GM12873 (cell line): ENCODE results near the gene PI16.

Source experiments
- TF ChIP-seq, protein P1 (sequence below): IDR thresholded peaks from 2 replicates; pipeline ENCODE4 v1.5.1; 2012; ENCODE audit warnings: low read depth, mild to moderate bottlenecking, moderate library complexity, low read length, control low read depth; ENCODE audit not compliant: insufficient read depth; ENCODE audit errors: missing control alignments

Gene PI16

DNA sequence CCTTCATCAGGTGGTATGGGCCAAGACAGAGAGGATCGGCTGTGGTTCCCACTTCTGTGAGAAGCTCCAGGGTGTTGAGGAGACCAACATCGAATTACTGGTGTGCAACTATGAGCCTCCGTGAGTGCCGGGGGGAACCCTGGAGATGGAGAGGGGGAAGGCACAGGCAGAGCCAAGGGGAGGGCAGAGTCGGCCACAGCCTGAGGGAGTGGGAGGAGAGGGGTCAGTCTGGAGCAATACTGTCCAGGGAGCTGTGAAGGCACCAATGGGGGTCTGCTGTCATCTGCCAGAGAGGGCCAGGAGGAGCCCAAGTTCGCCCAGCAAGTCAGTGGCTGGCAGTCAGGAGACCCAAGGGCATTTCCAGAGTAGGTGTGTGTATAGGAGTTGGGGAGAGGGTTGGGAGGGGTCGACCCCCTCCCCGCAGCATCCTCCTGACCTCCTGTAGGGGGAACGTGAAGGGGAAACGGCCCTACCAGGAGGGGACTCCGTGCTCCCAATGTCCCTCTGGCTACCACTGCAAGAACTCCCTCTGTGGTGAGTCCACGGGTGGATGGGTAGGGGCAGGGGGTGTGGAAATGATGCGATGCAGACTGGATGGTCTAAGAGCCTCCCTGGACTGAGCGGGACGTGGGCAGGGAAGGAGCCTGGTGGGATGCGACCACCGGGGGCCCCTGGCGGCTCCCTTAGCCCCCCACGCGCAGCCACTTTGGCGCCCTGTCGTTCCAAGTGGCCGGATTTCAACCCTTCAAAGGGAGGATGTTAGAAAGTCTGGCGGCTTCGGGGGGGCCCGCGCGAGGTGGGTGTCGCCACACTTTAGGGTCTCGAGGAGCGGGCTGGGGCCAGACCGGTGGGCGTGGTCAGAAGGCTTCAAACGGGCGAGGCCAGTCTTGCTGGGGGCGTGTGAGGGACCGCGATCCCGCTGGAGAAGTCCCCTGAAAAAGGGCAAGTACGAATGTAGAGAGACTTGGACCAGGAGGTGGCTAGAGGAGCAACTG is 7.2 kb downstream of the PI16 start:
- TF ChIP-seq, protein P1, sequence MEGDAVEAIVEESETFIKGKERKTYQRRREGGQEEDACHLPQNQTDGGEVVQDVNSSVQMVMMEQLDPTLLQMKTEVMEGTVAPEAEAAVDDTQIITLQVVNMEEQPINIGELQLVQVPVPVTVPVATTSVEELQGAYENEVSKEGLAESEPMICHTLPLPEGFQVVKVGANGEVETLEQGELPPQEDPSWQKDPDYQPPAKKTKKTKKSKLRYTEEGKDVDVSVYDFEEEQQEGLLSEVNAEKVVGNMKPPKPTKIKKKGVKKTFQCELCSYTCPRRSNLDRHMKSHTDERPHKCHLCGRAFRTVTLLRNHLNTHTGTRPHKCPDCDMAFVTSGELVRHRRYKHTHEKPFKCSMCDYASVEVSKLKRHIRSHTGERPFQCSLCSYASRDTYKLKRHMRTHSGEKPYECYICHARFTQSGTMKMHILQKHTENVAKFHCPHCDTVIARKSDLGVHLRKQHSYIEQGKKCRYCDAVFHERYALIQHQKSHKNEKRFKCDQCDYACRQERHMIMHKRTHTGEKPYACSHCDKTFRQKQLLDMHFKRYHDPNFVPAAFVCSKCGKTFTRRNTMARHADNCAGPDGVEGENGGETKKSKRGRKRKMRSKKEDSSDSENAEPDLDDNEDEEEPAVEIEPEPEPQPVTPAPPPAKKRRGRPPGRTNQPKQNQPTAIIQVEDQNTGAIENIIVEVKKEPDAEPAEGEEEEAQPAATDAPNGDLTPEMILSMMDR, result no peak

DNA sequence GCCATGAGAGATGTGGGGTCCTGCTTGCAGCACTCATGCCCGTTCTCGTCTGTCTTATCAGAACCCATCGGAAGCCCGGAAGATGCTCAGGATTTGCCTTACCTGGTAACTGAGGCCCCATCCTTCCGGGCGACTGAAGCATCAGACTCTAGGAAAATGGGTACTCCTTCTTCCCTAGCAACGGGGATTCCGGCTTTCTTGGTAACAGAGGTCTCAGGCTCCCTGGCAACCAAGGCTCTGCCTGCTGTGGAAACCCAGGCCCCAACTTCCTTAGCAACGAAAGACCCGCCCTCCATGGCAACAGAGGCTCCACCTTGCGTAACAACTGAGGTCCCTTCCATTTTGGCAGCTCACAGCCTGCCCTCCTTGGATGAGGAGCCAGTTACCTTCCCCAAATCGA is 8.3 kb downstream of the PI16 start:
- TF ChIP-seq, protein P1, result no peak

DNA sequence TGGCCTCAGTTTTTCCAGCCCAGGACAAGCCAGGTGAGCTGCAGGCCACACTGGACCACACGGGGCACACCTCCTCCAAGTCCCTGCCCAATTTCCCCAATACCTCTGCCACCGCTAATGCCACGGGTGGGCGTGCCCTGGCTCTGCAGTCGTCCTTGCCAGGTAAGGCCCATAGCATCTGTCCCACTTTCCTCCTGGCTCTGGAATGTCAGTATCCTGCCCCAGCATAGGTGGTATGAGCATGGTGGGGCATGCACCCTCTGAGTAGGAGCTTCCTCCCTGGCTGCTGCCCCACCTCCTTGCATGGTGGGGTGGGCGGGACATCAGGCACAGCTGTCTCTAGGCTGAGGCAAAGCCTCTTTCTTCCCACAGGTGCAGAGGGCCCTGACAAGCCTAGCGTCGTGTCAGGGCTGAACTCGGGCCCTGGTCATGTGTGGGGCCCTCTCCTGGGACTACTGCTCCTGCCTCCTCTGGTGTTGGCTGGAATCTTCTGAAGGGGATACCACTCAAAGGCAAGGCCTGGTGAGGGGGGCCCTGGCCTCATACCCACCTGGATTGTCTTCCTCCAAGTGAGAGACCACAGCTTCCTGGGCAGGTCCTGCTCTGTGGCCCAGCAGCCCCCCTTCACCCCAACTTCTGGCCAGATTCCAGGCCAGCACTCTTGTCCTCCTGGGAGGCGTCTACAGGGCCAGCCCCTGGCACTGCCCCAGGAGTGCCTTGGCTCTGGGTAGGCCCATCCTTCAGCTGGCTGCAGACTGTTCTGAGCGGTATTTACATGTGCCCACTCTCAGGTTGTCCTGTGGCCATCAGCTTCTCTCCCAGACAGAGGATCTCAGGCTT is 9.1 kb downstream of the PI16 start:
- TF ChIP-seq, protein P1, result no peak

DNA sequence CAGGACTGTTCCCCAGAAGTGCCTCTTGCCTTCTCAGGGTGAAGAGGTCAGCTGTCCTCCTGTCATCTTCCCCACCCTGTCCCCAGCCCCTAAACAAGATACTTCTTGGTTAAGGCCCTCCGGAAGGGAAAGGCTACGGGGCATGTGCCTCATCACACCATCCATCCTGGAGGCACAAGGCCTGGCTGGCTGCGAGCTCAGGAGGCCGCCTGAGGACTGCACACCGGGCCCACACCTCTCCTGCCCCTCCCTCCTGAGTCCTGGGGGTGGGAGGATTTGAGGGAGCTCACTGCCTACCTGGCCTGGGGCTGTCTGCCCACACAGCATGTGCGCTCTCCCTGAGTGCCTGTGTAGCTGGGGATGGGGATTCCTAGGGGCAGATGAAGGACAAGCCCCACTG is 9.8 kb downstream of the PI16 start:
- TF ChIP-seq, protein P1, result no peak

DNA sequence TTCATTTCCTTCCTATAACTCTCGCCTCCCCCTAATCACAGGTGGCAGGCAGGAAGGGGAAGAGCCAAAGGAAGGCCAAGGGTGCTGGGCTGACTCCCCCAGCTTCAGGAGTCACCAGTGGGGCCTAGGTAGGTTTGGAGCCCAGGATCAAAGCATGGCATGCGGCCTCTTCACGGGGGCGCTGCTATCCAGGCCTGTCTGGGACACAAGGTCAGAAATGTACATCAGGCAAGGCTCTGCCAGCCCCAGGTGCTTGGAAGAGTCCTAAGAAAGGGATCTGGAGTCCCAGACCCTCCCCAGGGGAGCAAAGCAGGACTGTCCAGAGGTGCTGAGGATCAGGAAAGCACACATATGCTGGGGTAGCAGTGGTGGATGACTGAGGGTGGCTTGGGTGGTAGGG is 10.4 kb downstream of the PI16 start:
- TF ChIP-seq, protein P1, result no peak

DNA sequence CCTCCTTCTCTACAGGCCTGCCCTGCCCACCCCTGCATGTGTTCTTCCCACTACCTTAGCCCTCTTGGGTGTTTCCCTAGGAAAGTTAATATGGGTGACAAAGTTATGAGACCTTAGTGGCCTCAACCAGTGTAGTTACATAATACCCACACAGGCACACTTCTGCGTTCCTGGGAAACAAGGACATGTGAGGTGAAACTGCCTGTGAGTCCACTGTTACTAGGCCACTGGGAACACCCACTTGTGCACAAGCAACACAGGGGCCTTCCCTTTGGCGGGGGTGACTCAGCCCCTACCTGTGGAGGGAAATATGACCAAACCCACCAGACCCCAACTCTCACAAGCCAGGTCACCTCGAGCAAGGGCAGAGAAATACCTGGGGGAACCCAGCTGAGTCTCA is 12.8 kb downstream of the PI16 start:
- TF ChIP-seq, protein P1, result no peak

DNA sequence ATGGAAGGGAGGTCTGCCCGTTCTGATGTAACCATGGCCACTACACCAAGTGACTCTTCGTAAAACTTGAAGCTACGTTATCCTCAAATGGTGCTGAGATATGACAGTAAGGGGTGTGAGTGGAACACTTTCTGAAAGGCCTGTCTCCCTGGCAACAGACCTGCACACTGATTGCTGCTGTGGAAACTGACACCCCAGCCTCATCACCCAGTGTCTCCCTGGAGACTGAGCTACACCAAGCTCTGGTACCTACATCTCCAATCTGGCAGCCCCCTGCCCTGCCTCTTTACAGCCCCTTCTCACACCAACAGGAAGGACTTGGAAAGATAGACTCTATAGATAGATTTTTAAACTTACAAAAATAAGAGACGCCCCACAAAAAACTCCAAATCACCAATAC is 13.2 kb downstream of the PI16 start:
- TF ChIP-seq, protein P1, result no peak
